Heart left ventricle (tissue), 13 donors: ENCODE data around the gene KRT72.

Source experiments
- CTCF ChIP-seq, 12 donors: fragments of 200-600 bp; sonication (generic) in 4 of 12; IDR thresholded peaks; one replicate each; pipeline versions ENCODE4 v1.5.0 to v1.8.0; 2018 to 2022; ENCODE audit warnings: antibody characterized with exemption in 12 of 12, mild to moderate bottlenecking in 5 of 12
- POLR2A ChIP-seq, 2 donors: fragments of 450-650 bp; IDR thresholded peaks; one replicate each; pipeline ENCODE4 v1.6.1; 2017; ENCODE audit warnings: antibody characterized with exemption in 2 of 2, mild to moderate bottlenecking in 2 of 2, moderate library complexity in 2 of 2
- donor health status: ischemic (EF 13 %, LVEDD 7.1; RV severe dilation, severe dysfunction).
- donor health status: DM: no; HTN: yes; CAD: no.
- donor health status: DM: no; HTN: no; CAD: no.
- donor health status: ischemic (EF 25% LVEDD 6.9; RV normal size, moderate dysfunction).
- donor health status: ischemic (EF 25% LVEDD 5.7; RV mildly dilated, moderate dysfunction).
- donor health status: ischemic (EF 35%, LVEDD 5.7; RV mildly dilated, moderate dysfunction).
- donor health status: nonischemic (EF 11% LVEDD 7.7; RV severe dilation, severe dysfunction).
- donor health status: DM: yes; HTN: yes; CAD: no.
- donor health status: PGD.
- donor health status: ischemic (EF 29% LVEDD 5.4; RV normal size, mild dysfunction).
- donor health status: nonischemic (EF 23%, LVEDD 6.1; RV moderate dilation, normal function).

GRCh38 chr12:52578469-52578868 lies 22.8 kb downstream of the KRT72 start:
- no peak for TF ChIP-seq CTCF (IDR thresholded peaks at IDR 0.05)
- TF ChIP-seq POLR2A (IDR thresholded peaks at IDR 0.05), result no peak
